COR-L47 (cell line): Measurements from ENCODE around the gene HP.
"Not testable (repeated sequence)": the region's sequence is repeated elsewhere in the genome, so short reads cannot be mapped to it uniquely, and the experiment has no call there.

Source experiments
- DNase-seq: peaks from one replicate; lab custom pipeline; 2025; lab: John Stamatoyannopoulos, UW

Gene HP

DNA sequence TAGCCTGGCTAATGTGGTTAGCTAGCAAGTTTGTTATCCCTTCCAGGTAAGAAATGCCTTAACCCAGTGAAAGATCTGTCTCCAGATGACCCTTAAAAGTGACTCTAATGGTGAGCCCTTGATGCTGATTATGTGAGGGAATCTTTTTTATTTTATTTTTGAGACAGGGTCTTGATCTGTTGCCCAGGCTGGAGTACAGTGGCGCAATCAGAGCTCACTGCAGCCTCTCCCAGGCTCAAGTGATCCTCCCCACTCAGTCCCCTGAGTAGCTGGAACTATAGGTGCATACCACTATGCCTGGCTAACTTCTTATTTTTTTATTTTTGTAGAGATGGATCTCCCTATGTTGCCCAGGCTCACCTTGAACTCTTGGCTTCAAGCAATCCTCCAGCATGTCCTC is 10.8 kb upstream of the HP start:
- no peak for DNase-seq

- DNase-seq = no peak
Observed at GRCh38 chr16:72044296-72044695, 10.0 kb upstream of the HP start.

DNA sequence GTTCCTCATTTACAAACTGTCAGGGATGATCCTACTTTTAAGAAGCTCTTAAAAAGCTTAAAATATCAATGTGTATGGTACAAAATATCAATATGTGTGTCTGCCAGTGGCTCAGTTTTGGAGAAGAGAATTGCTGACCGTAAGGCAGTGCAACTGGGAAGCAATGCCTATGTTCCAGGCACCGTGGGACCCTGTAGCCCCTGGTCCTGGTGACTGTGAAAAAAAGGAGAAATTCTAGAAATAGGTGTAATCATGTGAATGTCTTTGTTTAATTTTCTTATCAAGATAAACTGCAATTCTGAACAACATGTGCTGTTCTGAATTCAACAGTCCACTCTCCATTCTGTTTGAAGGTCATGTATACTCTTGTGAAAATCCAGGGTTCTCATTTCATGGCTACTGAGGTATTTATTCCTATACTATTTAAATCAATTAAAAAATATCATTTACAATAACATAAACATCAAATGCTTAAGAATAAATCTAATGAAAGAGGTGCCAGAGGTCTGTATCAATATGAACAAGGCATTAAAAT is 9.4 kb upstream of the HP start:
- no peak for DNase-seq

- DNase-seq = no peak
Observed at GRCh38 chr16:72049110-72049509, 5.2 kb upstream of the HP start.

DNA sequence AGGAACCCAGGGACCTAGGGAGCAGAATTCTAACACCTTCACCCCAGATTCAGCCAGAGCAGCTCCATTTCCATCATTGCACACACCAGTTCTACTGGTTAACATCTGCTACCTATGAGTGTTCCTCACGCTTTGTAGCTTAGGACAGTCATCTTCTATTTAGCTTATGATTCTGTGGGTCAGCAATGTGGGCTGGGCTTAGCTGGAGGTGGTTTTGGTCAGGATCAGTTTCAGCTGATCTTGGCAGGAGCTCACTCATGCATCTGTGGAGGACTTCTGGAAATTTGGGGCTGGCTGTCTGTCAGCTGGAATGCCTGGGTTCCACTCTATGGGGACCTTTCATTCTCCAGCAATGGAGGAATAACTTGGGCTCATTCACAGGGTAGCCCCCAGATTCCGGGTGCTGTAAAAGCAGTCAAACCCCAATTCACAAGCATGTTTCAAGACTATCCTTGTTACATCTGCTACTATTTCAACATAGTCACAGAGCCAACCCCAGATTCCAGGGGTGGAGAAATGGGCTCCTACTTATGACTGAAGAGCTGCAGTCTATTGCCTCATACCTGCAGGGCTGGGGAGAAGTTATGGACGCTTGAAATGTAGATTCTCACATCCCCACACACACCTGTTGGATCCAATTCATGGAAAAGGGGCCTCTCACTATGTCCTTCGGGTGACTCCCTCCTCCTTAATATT is 3.4 kb upstream of the HP start:
- DNase-seq = no peak

- DNase-seq = no peak
Observed at GRCh38 chr16:72051818-72052217, 2.5 kb upstream of the HP start.

DNA sequence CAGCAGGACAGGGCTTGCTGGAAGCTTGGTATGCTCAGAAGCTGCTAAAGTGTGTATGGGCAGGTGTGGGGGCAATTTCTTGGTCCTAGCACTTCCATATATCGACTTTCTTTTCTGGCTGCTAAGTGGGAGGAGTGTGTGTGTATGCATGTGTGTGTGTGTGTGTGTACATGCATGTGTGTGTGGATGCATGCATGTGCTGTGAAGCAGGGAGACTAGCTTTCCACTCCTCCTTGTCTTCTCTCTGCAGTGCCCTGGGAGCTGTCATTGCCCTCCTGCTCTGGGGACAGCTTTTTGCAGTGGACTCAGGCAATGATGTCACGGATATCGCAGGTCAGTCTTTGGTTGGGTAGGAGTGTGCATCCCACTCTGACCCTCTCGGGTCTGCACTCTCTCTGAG is 1.6 kb downstream of the HP start:
- no peak for DNase-seq

DNA sequence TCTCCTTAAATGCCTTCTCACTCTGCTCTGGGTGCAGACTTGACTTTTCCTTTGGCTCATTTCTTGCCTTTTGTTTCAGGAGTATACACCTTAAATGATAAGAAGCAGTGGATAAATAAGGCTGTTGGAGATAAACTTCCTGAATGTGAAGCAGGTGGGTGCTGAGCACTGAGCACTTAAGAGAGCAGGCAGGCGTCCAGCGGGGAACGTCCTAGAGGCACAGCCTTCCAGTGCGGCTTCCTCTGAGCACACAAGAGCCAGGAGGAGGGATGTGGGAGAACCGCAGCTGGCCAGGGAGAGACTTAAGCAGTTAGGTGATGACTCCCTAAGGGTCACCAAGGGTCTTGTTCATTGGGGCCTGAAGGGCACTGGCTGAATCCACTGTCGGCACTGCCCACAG is 3.0 kb downstream of the HP start:
- DNase-seq = not testable (repeated sequence)

DNA sequence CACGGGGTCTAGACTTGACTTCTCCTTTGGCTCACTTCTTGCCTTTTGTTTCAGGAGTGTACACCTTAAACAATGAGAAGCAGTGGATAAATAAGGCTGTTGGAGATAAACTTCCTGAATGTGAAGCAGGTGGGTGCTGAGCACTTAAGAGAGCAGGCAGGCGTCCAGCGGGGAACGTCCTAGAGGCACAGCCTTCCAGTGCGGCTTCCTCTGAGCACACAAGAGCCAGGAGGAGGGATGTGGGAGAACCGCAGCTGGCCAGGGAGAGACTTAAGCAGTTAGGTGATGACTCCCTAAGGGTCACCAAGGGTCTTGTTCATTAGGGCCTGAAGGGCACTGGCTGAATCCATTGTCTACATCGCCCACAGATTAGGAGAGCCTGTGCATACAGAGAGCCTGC is 4.8 kb downstream of the HP start:
- DNase-seq = not testable (repeated sequence)

GRCh38 chr16:72060405-72060804 is 6.1 kb downstream of the HP start:
- no peak for DNase-seq

DNA sequence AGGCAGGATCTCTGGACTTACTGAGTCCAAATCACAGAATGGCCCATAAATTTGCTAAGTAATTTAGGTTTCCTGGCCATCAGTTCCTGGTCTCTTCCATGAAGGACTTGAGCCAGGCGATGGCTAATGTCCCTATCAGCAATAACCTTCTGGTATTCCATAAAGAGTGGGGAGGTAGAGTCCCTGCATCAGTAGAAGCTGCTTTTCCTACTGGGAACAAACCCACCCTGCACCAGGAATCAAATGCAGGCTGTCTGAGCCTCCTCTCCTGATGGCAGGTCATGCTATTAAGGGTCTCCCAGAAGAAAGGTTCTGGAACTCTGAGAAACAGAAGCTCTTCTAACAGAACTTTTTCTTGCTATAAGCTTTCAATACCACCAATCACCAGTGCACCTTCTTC is 7.3 kb downstream of the HP start:
- no peak for DNase-seq

- no peak for DNase-seq
Observed at GRCh38 chr16:72064361-72064894, 10.1 kb downstream of the HP start.

- DNase-seq = no peak
Observed at GRCh38 chr16:72066747-72067146, 12.4 kb downstream of the HP start.

GRCh38 chr16:72068930-72069329 is 14.6 kb downstream of the HP start:
- no peak for DNase-seq

DNA sequence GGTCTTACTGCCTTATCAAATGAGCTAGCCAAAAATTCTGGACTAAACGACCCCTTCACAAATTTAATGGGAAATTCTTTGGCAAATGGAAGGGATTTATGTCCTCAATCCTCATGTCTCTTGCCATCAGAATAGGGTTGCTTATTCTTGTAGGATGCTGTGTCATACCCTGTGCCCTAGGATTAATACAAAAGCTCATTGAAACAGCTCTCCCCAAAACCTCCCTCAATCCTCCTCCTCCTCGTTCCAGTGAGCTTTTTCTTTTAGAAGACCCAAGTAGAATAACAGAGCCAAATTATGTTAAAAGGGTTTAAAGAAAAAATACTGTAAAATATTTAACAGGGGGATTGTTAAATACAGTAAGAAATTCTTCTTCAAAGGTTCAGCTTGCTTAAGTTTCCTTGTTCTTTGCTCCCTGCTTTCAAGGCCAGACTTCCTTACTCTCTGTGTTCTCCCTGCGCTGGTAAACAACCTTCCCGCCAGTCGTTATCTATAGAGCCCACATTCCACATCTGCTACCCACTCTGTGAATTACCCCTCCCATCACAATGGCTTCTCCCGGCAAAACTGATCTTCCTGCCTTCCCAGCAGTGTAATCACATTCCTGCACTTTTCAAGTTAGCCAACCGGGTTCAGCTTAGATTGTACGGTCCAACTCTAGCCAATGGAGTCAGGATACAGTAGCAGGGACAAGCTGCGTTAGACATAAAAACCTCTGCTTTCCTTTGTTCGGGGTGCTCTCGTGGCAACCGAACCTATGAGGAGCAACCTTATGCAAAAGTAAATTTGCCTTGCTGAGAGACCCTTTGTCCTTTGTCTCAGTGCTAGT is 18.4 kb downstream of the HP start:
- DNase-seq = no peak

DNA sequence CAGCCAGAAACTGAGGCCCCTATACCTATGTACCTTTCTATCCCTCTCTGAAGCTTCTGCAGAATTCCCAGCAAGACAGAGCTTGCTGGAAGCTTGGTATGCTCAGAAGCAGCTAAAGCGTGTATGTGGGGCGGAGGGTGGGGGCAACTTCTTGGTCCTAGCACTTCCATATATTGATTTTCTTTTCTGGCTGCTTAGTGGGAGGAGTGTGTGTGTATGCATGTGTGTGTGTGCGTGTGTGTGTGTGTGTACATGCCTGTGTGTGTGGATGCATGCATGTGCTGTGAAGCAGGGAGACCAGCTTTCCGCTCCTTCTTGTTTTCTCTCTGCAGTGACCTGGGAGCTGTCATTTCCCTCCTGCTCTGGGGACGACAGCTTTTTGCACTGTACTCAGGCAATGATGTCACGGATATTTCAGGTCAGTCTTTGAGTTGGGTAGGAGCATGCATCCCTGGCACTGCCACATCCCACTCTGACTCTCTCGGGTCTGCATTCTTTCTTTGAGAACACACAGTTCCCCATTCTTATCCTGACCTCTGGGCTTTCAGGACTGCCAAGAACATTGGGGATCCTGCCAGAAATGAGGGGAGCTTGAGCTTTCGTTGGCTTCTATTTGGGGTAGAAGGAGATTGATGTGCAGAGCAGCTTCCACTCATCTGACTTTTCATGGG is 19.4 kb downstream of the HP start:
- DNase-seq = no peak

- not testable (repeated sequence) for DNase-seq
Observed at GRCh38 chr16:72075067-72075466, 20.8 kb downstream of the HP start.

DNA sequence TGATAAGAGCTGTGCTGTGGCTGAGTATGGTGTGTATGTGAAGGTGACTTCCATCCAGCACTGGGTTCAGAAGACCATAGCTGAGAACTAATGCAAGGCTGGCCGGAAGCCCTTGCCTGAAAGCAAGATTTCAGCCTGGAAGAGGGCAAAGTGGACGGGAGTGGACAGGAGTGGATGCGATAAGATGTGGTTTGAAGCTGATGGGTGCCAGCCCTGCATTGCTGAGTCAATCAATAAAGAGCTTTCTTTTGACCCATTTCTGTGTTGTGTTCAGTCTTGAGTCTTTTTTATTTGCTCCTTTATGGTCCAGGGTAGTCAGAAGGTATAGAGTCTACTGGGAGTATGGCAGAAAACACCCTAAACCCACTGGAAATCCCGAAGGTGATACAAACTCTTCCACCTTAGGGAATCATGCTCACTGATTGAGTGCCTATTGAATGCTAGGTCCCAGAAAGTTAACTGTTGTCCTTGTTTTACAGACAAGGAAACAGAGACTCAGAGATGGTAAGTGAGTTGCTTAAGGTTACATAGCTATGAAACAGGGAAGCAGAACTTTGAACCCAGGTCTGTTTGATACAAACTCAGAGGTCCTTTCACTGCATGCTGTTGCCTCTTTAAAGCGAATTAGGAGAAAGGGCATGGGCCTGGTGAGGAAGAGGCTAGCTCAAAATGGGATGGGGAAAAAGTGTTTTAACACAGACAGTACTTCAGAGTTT is 22.8 kb downstream of the HP start:
- not testable (repeated sequence) for DNase-seq

DNA sequence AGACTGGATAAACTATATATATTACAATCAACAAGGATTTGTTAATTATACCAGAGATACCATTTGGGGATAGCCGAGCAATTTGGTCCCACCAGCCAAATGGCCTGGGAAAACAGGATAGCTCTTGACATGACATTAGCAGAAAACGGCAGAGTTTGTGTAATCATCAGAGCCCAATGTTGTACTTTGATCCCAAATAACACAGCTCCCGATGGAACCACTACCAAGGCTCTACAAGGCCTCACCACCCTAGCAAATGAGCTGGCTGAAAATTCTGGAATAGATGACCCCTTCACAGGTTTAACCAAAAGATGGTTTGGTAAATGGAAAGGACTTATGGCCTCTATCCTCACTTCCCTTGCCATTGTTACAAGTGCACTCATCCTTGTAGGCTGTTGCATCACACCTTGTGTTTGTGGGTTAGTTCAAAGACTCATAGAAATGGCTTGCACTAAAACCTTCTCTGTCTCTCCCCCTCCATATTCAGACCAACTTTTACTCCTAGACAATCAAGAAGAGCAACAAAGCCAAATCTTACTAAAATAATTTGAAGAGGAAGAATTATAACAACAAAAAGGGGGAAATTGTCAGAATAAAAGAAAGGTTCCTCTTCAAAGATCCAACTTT is 29.6 kb downstream of the HP start:
- DNase-seq = no peak

GRCh38 chr16:72084445-72084844 is 30.1 kb downstream of the HP start:
- no peak for DNase-seq

DNA sequence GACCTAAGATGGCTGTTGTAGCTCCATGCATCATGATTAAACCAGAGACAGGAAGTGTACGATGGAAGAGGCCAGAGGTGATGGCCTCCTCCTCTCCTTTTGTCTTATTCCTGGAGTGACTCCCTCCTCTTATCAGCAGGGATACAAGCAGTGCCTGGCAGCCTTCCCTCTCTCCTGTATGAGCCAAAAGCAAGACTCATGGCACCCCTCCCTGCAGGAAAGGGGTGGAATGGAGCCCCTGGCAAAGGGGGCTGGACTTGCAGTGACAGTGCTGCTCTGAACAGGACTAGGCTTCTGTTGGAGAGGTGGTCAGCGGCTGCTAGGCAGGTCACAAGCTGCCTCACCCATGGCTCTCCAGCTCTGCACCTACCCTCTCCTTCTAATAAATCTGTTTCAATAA is 30.7 kb downstream of the HP start:
- DNase-seq = no peak
